Suprapubic skin (tissue), 3 donors: Measurements from ENCODE around the gene CYP2W1.

Experiments
- POLR2A ChIP-seq, 2 donors: fragments of 450-650 bp; IDR thresholded peaks; one replicate each; pipeline ENCODE4 v1.6.1; 2017; ENCODE audit warnings: antibody characterized with exemption in 2 of 2, mild to moderate bottlenecking in 2 of 2, moderate library complexity in 2 of 2
- TF ChIP-seq, protein P1 (sequence below), 2 donors: fragments of 200-600 bp in 1 of 2; fragments of 450-650 bp in 1 of 2; sonication (generic) in 1 of 2; IDR thresholded peaks; one replicate each; pipeline ENCODE4 v1.5.1; 2016 to 2019; ENCODE audit warnings: antibody characterized with exemption in 2 of 2, mild to moderate bottlenecking in 1 of 2, moderate library complexity in 1 of 2

DNA sequence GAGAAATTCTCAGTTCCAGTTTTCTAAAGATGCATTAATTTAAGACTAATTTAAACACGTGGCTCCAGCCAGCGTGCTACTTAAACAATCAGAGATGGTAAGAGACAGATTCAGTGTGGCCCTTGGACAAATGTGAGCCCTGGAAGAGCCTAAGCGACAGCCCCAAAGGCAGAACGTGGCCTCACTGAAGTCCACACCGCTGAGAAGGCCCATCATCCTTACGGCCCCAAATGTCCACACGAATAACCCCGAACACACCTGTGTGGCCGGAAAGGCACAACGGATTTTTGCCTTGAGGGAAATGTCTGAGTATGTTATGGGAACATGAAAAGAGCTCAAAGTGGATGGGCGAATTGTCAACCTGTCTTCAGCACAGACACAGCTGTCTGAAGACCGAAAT, 10.9 kb upstream of the CYP2W1 start:
- TF ChIP-seq, protein P1, sequence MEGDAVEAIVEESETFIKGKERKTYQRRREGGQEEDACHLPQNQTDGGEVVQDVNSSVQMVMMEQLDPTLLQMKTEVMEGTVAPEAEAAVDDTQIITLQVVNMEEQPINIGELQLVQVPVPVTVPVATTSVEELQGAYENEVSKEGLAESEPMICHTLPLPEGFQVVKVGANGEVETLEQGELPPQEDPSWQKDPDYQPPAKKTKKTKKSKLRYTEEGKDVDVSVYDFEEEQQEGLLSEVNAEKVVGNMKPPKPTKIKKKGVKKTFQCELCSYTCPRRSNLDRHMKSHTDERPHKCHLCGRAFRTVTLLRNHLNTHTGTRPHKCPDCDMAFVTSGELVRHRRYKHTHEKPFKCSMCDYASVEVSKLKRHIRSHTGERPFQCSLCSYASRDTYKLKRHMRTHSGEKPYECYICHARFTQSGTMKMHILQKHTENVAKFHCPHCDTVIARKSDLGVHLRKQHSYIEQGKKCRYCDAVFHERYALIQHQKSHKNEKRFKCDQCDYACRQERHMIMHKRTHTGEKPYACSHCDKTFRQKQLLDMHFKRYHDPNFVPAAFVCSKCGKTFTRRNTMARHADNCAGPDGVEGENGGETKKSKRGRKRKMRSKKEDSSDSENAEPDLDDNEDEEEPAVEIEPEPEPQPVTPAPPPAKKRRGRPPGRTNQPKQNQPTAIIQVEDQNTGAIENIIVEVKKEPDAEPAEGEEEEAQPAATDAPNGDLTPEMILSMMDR (IDR thresholded peaks at IDR 0.05): no peak
- TF ChIP-seq POLR2A (IDR thresholded peaks at IDR 0.05): no peak
